K562 (cell line): ENCODE results near the gene TMEM88. TPM values are rescaled to one million over a fixed set of nuclear protein-coding genes. Genes with fewer than 3 reads are reported as not detected.

Experiments used
- CEBPB ChIP-seq: fragments of 450-650 bp; IDR thresholded peaks from 2 replicates; pipeline ENCODE4 v1.6.1; 2016; ENCODE audit warnings: missing genetic modification characterization, missing compliant biosample characterization
- FOXP1 ChIP-seq: sonication (generic); formaldehyde crosslinking; IDR thresholded peaks from 2 replicates; pipeline ENCODE4 v1.8.0; 2022; ENCODE audit warnings: mild to moderate bottlenecking, missing genetic modification reagents
- HDAC6 ChIP-seq: IDR thresholded peaks from 2 replicates; pipeline ENCODE4 v1.6.1; 2012; ENCODE audit warnings: low read depth, mild to moderate bottlenecking, control low read depth, inconsistent platforms, low read length, moderate library complexity
- JUN ChIP-seq, 2 experiments: sonication (generic) in 1 of 2; formaldehyde crosslinking in 1 of 2; IDR thresholded peaks; 2 replicates each; pipeline versions ENCODE4 v1.6.1 to v1.8.0; 2012 to 2022; ENCODE audit warnings: borderline replicate concordance in 2 of 2, mild to moderate bottlenecking in 2 of 2, improper control_type of control experiment in 1 of 2, low read depth in 1 of 2, low read length in 1 of 2, missing genetic modification reagents in 1 of 2
- JUND ChIP-seq, 2 experiments: IDR thresholded peaks; 2 replicates in 1 of 2; 3 replicates in 1 of 2; pipeline ENCODE4 v1.6.1; 2011; ENCODE audit warnings: borderline replicate concordance in 2 of 2, low read depth in 2 of 2, low read length in 2 of 2, improper control_type of control experiment in 1 of 2, missing biosample characterization in 1 of 2, missing genetic modification characterization in 1 of 2, missing genetic modification reagents in 1 of 2
- MCM2 ChIP-seq: fragments of 450-650 bp; IDR thresholded peaks from 2 replicates; pipeline ENCODE4 v1.6.1; 2017; ENCODE audit warnings: low read depth, mild to moderate bottlenecking
- MXI1 ChIP-seq: IDR thresholded peaks from 2 replicates; pipeline ENCODE4 v1.6.1; 2011; ENCODE audit warnings: low read depth, mild to moderate bottlenecking, improper control_type of control experiment, low read length
- NONO ChIP-seq, 2 experiments: fragments of 200-400 bp in 1 of 2; fragments of 450-650 bp in 1 of 2; formaldehyde crosslinking in 1 of 2; IDR thresholded peaks; 2 replicates each; pipeline ENCODE4 v1.6.1; 2017; ENCODE audit warnings: low read depth in 2 of 2, mild to moderate bottlenecking in 2 of 2, moderate library complexity in 2 of 2, low read length in 1 of 2
- SMC3 ChIP-seq: conservative IDR thresholded peaks from 2 replicates; pipeline ENCODE4 v1.6.1; 2011; ENCODE audit warnings: low read depth, low read length, improper control_type of control experiment; ENCODE audit not compliant: insufficient read depth
- SNRNP70 ChIP-seq: fragments of 200-400 bp; formaldehyde crosslinking; optimal IDR thresholded peaks from 2 replicates; pipeline ENCODE3; 2017; ENCODE audit warnings: low read depth, low read length
- ZNF408 ChIP-seq: fragments of 250-450 bp; sonication (Bioruptor Pico); IDR thresholded peaks from 2 replicates; pipeline ENCODE4 v1.4.0; 2020; ENCODE audit warnings: low read depth, mild to moderate bottlenecking, moderate library complexity
- ZNF644 ChIP-seq: fragments of 200-800 bp; sonication (Bioruptor generic); IDR thresholded peaks from 2 replicates; pipeline ENCODE4 v1.6.1; 2016; ENCODE audit warnings: low read depth, missing genetic modification characterization, missing compliant biosample characterization
- ZNF778 ChIP-seq: fragments of 450-650 bp; formaldehyde crosslinking; IDR thresholded peaks from 2 replicates; pipeline ENCODE4 v1.4.0; 2020; ENCODE audit warnings: mild to moderate bottlenecking, moderate library complexity
- polyA plus RNA-seq, 8 experiments: library from polyadenylated mRNA; depleted of rRNA in 4 of 8; stranded (reverse) in 5 of 8; unstranded in 3 of 8; fragments of >200 nt; fragmentation: Nextera tagmentation in 2 of 8; fragmentation: Illumina TruSeq in 1 of 8; extraction: Ambion mirVana in 2 of 8; extraction: Trizol in 1 of 8; gene quantifications; 2 replicates each; pipeline versions ENCODE4 v1.2.1 to v1.2.3, GENCODE V29; 2011 to 2014; ENCODE audit warnings: inconsistent platforms in 1 of 8, missing spikeins in 1 of 8
- total RNA-seq, 7 experiments: library from RNA; depleted of rRNA in 6 of 7; stranded (reverse); fragments of >200 nt in 6 of 7; fragmentation: Illumina TruSeq in 2 of 7; extraction: Trizol in 2 of 7; gene quantifications; 2 replicates each; pipeline versions ENCODE4 v1.2.1 to v1.2.3, GENCODE V29; 2011 to 2021; ENCODE audit warnings: low replicate concordance in 1 of 7
- TF ChIP-seq, protein P1 (sequence below): fragments of 250-450 bp; sonication (Bioruptor Pico); IDR thresholded peaks from 2 replicates; pipeline ENCODE4 v1.4.0; 2020; ENCODE audit warnings: mild to moderate bottlenecking, moderate library complexity
- TF ChIP-seq, protein P2 (sequence below): fragments of 250-450 bp; sonication (Bioruptor Pico); IDR thresholded peaks from 2 replicates; pipeline ENCODE4 v1.8.0; 2022; ENCODE audit warnings: moderate library complexity, mild to moderate bottlenecking, inconsistent platforms
- TF ChIP-seq, protein P3 (sequence below), 2 experiments: fragments of 450-650 bp; conservative IDR thresholded peaks; 2 replicates each; pipeline ENCODE4 v1.6.1; 2017; ENCODE audit warnings: mild to moderate bottlenecking in 2 of 2, moderate library complexity in 2 of 2

Gene TMEM88
- total and polyA plus RNA-seq, 9 of the 15 experiments (the other 6 are each of a cell fraction or from before 2014, with no cell fraction given): 0.10 to 1.4 (median 0.36) TPM; not detected in 3

DNA sequence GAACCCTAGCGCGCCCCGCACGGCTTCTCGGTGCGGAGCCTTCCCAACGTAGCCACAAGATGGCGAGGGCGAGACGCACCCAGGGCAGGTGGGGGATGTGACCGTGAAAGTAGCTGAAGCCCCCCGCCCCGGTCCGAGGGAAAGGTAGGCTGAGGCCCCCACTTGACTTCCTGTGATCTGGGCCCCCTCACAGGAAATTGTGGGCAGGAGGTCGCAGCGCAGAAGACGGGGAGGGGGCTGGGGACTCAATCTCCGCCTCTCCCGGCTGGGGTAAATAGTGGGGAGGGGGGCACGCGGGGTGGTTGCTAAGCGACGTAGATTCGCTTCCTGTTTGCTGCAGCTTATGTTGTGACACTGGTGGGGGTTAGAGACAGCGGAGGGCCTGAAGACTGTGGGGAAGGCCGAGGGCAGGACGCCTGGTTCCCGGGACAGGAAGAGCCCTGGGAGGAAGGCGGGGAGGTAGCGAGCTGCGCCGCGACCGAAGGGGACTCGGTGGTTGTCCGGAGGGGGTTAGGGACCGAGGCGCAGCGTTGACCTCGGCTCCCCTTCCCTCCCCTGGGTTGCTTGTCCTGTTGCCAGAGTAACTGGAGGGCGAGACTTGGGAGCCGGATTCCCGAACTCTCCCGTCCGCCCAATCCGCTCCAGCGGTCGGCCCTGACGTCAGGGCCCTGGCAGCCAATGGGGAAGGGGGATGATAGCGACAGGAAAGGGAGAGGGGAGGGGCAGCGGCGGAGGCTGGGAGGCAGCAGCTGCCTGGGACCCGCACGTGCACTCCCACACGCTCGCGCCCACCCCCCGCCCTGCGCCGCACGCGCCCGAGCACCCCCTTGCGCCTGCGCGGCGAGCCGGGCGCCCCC lies 19.7 kb upstream of the TMEM88 start (continued):
- TF ChIP-seq, protein P1, sequence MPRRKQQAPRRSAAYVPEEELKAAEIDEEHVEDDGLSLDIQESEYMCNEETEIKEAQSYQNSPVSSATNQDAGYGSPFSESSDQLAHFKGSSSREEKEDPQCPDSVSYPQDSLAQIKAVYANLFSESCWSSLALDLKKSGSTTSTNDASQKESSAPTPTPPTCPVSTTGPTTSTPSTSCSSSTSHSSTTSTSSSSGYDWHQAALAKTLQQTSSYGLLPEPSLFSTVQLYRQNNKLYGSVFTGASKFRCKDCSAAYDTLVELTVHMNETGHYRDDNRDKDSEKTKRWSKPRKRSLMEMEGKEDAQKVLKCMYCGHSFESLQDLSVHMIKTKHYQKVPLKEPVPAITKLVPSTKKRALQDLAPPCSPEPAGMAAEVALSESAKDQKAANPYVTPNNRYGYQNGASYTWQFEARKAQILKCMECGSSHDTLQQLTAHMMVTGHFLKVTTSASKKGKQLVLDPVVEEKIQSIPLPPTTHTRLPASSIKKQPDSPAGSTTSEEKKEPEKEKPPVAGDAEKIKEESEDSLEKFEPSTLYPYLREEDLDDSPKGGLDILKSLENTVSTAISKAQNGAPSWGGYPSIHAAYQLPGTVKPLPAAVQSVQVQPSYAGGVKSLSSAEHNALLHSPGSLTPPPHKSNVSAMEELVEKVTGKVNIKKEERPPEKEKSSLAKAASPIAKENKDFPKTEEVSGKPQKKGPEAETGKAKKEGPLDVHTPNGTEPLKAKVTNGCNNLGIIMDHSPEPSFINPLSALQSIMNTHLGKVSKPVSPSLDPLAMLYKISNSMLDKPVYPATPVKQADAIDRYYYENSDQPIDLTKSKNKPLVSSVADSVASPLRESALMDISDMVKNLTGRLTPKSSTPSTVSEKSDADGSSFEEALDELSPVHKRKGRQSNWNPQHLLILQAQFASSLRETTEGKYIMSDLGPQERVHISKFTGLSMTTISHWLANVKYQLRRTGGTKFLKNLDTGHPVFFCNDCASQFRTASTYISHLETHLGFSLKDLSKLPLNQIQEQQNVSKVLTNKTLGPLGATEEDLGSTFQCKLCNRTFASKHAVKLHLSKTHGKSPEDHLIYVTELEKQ: no peak
- TF ChIP-seq SNRNP70 (no peak), CEBPB (tag) (no peak), FOXP1 (CRISPR knock-in tag) (0 out of 2 replicates have a peak, but pooled peaks have one; percentile 4), MCM2 (no peak), HDAC6 (no peak), NONO (IDR thresholded peaks at IDR 0.05; ENCODE audit: low read depth in 2 of 2, low read length in 1 of 2) (no peak), ZNF408 (CRISPR knock-in tag) (no peak), ZNF644 (tag) (no peak), ZNF778 (CRISPR knock-in tag) (no peak), MXI1 (peak; percentile 85), JUND (IDR thresholded peaks at IDR 0.05; ENCODE audit: borderline replicate concordance, low read depth, low read length) (peak; percentile 56; the same call in 1 of the 2 replicates), JUND (tag; IDR thresholded peaks at IDR 0.05; ENCODE audit: borderline replicate concordance, low read depth, low read length) (no peak), JUN (IDR thresholded peaks at IDR 0.05; ENCODE audit: borderline replicate concordance, low read depth, low read length) (no peak), JUN (CRISPR knock-in tag; IDR thresholded peaks at IDR 0.05; ENCODE audit: borderline replicate concordance) (no peak), SMC3 (peak; percentile 38; the same call in 1 of the 2 replicates)
- TF ChIP-seq, protein P2, sequence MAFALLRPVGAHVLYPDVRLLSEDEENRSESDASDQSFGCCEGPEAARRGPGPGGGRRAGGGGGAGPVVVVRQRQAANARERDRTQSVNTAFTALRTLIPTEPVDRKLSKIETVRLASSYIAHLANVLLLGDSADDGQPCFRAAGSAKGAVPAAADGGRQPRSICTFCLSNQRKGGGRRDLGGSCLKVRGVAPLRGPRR (CRISPR knock-in tag): no peak
- TF ChIP-seq, protein P3, sequence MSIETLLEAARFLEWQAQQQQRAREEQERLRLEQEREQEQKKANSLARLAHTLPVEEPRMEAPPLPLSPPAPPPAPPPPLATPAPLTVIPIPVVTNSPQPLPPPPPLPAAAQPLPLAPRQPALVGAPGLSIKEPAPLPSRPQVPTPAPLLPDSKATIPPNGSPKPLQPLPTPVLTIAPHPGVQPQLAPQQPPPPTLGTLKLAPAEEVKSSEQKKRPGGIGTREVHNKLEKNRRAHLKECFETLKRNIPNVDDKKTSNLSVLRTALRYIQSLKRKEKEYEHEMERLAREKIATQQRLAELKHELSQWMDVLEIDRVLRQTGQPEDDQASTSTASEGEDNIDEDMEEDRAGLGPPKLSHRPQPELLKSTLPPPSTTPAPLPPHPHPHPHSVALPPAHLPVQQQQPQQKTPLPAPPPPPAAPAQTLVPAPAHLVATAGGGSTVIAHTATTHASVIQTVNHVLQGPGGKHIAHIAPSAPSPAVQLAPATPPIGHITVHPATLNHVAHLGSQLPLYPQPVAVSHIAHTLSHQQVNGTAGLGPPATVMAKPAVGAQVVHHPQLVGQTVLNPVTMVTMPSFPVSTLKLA (conservative IDR thresholded peaks at IDR 0.05): peak; percentile 58 to 83
